UCSD-AML1 (cell line): ENCODE data around the gene COLQ.
A peak's percentile ranks its signal among the peaks of the same experiment; 100 is the strongest.
"Not testable (repeated sequence)": the region's sequence is repeated elsewhere in the genome, so short reads cannot be mapped to it uniquely, and the experiment has no call there.

Source experiments
- DNase-seq: peaks from one replicate; lab custom pipeline; 2025; ENCODE audit not compliant: unreplicated experiment; lab: John Stamatoyannopoulos, UW

Gene COLQ

DNA sequence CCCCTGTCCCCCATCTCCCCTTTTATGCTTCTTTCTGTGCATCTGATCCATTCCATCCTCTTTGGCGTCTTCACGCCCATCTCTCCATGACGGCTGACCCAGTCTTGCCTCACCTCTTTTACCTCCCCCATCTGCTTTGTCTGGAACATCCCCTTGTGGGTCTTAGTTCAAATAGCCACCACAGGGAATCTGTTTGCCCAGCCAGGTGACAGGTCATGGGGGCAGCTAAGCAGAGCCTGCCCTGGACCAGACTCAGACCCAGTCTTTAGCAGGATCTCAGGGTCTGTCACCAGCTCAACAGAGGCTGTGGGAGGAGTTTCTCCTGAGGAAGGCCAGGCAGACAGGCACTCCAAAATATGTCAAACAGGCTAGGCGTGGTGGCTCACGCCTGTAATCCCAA, 28.1 kb downstream of the COLQ start:
- DNase-seq = no peak

DNA sequence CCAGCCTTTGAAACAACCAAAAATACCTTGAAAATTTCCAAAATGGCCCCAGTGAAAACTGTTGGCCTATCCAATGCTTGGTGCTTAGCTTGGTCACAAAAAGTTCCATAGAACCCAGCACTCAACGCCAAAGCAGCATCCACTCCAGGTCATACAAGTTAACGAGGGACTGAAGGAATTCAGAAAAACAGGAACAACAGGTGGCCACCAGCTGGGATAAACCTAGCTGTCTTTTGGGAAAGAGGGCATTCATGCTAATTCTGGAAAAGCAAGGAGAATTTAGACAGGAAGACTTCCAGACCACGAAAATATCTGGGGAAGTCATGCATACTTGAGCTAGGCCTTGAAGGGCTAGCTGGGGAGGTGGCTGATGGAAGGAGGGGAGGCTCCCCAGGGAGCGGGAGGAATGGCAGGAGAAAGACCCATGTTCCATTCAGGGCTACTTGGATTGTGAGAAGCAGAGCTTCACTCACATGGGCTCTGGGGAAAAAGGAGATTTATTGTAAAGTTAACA, 28.6 kb downstream of the COLQ start:
- no peak for DNase-seq

DNA sequence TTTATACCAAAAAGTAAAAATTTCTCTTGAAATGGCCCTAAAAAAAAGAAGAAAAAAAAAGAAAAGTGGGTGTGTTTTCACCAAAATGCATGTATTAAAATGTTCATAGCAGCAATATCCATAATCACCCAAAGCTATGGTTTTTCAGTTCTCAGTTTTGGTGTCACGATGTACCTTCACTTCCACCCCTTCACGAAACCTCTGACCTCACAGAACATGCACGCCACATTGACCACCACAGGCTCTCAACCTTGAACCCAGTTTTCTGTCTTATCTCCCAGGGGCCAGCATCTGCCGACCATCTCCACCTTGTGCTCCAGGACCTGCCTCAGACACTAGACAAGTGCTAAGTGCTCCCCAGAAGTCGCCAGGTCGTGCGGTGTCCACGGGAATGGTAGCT, 30.4 kb downstream of the COLQ start:
- no peak for DNase-seq

DNA sequence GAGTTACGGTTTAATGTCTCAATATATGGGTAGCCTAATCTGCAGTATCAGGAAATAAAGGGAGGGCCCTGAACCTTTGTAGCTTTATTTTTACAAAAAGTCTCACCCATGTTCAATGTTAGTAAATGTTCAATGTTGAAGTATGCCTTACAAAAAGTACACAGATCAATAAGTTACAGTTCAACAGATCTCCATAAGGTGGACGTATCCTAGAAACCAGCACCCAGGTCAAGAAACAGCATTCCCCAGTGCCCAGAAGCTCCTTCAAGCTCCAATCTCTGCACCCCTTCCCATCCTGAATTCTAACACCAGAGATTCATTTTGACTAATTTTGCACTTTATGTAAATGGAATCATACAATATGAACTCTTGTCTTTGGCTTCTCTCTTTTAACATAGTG, 31.3 kb downstream of the COLQ start:
- DNase-seq = no peak

DNA sequence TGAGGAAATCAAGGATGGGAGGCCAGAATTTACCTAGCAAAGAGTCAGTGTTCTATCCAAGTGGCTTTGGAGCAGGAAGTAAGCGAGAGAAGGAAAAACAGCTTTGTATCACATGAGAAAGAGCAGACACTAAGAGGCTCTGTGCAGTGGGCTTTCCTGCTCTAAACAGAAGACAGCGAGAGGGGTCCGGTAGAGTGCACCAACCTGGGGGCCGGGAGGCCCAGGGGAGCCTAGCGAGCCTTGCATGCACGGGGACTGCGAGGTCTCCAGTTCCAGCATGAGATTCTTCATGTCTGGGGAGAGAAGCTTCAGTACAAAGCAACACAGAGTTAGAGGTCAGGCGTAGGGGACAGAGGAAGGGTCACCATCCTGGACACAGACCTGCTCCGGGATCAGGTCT, 33.5 kb downstream of the COLQ start:
- no peak for DNase-seq

DNA sequence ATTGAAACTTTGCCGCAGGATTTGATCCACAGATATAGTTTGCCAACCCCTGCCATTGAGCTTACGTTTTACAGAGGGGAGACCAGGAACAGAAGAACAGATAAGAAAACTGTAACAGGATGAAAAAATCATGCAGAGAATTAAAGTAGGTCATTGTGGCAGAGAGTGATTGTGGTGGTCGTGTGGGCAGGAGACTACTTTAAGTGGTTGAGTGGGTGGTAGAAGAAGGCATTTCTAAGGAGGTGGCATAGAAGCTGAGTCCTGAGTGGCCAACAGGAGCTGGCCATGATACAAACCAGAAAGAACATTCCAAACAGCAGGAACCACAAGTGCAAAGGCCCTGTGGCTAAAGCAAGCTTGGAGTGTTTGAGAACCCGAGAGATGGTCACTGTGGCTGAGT, 34.5 kb downstream of the COLQ start:
- DNase-seq = no peak

DNA sequence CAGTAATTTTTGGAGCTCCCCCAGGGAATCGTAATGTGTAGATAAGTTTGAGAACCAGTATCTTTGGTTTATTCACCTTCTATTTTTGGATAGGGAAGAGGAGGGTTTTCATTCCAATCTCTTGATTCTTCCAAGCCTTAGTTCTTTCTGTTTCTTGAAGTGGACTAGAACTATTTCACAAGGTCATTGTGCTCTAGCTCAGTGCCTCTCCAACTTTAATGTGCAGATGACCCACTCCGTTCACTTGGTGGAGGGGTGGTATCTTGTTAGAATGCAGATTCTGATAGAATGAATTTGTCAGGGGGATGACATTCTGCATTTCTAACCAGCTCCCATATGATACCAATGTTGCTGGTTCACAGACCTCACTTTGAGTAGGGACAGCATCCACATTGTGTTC, 35.5 kb downstream of the COLQ start:
- DNase-seq = no peak

DNA sequence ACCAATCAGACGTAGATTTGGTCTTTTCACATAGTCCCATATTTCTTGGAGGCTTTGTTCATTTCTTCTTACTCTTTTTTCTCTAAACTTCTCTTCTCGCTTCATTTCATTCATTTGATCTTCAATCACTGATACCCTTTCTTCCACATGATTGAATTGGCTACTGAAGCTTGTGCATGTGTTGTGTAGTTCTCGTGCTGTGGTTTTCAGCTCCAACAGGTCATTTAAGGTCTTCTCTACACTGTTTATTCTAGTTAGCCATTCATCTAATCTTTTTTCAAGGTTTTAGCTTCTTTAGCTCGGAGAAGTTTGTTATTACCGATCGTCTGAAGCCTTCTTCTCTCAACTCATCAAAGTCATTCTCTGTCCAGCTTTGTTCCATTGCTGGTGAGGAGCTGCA, 37.0 kb downstream of the COLQ start:
- not testable (repeated sequence) for DNase-seq

DNA sequence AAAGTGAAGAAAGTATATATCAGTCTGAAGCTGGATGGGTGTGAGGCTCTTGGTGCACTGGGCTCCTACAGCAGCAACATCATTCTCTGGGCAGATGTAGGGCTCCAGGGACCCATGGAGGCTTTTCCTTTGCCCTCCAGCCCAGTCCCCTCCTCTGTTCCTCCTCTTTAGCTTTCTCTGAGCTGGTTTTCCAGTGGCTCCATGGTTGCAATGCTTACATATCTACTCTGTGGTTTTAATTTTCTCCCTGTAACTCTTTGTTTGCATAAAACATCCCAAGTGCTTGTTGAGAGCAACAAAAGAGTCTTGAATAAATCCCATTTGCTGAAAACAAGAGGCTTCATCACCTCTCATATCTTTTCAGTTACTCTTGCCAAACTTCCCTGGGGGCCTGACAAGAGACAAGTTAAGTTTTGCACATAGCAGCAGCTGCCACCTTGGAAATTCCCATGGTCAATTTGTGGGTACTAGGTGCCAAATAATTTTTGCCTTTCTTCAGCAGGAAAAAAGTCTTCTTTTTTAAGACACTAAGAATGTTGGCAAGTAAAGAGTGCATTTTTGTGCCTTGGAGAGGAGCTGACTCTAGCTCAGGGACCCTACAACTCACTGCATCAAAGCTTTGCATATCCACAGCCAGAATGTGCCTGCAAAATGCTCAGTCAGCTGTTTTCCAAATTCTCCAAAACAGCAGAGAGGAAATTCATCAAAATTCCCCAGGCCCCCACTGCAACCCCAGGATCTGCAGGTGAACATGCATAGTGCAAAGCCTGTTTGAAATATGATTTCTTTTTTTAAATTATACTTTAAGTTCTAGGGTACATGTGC, 41.9 kb downstream of the COLQ start:
- no peak for DNase-seq

DNA sequence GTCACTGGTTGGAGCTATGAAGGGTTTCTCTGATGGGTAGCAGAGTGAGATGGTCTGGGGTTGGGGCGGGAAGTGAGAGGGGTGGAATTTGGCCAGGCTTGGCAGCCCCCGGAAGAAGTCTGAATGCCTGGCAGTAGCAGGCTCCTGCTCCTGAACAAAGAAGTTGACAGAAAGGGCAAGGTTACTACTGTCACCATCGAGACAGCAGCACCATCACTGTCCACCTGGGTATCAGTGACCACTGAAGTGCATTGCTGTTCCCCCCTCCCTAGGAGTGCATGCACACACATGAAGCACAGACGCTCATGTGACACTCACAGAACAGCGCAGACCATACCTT, 42.9 kb downstream of the COLQ start:
- no peak for DNase-seq

DNA sequence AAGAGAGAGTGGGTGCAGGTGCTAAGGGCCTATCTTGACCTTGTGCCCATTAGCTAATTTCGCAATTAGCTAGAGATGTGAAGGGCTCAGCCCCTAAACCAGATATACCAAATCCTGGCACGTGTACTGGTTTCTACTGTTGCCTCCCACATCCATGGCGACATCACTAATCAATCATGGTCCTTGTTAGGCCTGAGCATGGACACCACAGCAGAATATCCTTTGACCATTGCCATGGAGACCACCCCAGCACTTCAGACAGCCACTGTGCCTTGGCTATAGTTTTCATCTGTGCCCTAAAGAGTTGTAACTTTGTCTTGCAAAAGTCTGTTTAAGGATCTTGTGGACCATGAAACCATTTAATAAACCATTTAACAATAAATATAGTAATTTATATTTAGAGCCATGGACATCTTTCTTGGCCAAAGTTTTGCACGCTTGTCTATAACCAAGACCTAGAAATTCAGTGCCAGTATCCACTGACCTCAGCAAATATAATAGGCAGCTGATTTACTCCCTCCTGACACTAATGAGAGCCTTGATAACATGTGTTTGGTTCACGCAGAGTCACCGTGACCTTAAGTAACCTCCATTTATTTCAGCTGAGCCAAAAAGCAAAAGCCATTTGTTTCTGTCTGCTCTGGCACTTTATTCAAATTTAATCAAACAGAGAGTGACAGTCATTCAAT, 43.4 kb downstream of the COLQ start:
- no peak for DNase-seq

DNA sequence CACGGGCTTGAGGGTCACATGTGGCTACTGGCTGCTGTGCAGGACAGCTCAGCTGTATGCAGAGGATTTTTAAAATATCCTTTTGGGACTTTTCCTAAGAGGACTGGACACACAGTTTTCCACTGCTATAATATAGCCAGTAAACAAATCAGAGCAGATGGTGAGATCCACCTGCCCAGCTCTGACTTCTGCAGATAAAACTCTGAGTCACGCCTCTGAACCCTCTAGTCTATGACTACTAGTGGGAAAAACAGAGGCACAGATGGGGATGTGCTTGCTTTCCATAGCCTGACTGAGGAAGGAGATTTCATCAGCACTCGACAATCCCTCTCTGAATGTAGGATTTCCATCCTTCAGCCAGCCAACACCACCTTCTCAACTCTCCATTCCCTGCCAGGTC, 45.1 kb downstream of the COLQ start:
- DNase-seq = no peak

DNA sequence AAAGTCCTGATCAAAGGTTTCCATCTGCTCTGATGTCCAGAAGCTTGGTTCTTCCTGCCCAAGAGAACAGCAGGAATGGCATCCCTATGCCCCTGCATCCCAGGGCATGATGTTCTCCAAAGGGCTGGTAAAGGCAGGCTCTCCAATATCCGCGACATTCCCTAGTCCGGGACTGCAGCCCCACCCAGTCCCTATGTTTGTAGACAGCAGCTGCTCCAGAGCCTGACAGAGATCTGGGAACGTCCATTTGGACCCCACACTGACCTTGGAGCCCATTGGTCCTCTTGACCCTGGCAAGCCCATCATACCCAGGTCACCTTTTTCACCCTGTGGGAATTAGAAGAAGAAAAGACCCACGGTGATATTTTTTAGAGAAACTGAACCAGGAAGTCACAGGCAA, 46.3 kb downstream of the COLQ start:
- no peak for DNase-seq

DNA sequence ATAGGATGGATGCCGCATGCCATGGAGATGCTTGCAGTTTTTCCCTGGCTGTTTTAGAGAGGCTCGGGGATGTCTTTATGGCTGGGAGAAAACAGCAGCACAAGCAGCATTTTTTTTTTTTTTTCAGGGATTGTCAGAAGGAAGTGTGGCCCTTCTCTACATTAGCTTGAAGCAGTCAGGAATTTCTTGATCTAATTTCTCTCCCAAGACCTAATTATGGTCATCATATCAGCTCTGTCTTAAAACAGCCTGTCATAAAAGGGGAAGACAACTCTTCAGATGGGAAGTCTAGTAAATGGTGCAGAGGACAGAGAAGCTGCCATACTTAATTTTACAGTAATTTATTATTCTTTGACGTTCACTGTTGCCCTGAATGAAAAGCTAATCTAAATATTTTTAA, 49.6 kb downstream of the COLQ start:
- DNase-seq = no peak

DNA sequence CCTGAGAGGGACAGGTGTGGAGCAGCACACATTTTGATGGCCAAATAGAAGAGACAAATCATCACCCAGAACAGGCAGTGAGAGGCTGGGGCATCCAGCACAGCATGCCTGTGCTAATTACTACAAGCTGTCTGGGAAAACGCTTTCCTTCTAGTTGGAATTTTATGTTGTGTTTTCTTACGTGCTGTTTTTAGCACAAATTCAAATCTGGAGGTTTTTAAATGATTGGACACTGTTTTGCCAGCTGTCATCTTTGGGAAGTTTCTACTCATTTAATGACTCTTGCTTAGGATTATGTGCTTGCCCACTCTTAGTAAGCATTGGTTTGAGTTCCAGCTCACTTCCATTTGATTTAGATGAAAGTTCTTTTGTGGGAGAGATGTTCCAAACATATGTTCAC, 50.7 kb downstream of the COLQ start:
- DNase-seq = no peak

DNA sequence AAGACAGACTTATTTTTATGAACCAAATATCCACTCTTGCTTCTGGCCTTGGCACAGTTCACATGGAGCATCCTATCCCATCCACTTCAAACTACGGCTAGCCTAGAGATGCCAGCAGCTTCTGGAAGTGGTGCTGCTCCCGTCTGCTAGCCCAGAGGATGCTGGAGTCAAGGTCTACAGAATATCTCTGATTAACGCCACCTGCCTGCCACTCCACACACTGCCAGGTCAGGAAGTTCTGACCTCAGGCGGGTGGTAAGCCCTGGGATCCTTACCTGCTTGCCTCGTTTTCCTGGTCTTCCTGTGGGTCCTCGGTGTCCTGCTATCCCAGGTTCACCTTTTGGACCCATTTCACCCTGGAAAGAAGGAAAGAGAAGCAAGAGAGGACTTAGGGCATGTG, 51.2 kb downstream of the COLQ start:
- no peak for DNase-seq

DNA sequence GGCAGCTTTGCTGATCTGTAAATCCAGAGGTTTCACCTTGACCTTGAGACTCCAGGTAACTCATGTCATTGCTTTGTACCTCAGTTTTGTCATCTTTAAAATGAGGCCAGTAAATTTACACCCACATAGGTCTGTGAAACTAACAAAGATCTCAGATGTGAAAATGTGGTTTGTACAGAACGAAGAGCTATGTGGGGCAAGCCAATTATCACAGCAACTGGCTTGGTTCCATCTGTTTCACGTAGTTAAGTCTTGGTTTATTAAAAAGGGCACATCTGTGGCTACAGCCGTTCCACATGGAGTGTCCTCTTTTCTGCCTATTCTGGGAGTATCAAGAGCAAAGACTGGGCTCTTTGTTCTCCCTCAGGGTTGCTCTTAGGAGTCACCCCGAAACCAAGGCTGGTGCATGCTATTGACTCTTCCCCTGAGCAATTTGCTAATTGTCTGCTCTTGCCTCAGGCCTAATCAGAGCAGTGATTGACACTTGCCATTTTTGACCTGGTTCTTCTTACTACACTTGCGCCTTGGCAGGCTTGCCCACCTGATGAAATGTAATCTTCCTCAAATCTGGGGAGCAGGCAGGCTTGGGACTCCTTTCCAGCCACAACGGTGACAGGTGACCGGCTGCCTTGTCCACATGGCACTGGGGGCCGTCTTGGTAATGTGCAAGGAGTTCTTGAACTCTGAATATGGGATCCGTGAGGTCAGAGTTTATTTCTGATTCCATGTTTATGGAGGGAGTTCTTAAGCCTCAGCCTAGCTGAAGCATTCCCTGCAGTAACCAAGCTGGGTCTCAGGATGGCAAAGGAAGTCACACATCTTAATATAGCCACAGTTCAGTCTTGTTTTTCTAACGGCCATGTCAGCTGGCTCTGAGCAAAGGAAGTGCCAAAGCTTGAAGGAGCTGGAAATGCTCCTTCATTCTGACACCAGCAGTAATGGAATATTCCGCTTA, 54.0 kb downstream of the COLQ start:
- peak; percentile 34 for DNase-seq

DNA sequence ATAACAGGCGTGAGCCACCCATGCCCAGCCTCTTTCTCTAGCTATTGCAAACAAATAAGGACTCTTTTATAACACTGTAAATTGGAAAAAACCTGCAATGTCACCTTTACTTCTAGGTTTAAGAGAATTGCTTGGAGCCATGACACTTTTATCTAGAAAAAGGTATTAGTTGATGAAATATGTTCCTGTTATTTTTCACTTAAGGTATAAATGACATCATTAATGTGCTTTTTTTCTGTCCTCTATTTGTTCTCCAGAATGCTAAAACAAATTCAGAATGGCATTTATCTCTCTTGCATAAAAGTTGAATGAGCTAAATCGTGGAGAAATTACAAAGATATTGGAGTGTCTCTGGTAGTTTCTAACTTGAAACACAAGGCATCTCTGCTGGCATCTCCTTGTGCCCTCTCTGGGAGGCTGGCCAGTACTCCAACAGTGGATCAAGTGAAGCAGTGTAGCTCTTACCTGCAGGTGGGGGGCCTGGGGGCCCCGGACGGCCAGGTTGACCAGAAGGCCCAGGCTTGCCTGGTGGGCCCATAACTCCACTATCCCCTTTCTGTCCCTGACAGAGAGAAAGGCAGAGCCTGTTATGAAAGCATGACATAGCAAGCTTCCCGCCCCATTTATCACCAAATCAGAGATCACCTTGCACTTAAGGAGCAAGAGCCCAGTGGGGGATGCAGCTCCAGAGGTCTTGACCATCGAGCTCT, 55.5 kb downstream of the COLQ start:
- no peak for DNase-seq

DNA sequence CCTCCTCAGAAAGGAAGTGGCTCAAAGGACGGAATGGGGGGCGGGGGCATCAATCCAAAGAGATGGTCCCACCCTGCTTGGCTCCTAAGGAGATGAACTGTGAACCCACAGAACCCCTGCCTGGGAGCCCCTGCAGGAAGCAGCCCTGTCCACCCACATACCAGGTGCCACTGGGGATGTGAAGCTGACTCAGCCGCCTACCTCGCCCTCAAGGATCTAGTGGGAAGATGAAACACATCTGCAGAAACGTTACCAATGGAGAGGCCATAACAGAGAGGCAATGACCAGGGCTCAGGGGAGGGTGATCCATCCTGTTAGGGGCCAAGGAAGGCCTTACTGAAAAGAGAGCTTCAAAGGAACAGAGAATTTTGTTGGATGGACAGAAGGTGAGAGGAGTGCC, 59.1 kb downstream of the COLQ start:
- DNase-seq = peak; percentile 36

DNA sequence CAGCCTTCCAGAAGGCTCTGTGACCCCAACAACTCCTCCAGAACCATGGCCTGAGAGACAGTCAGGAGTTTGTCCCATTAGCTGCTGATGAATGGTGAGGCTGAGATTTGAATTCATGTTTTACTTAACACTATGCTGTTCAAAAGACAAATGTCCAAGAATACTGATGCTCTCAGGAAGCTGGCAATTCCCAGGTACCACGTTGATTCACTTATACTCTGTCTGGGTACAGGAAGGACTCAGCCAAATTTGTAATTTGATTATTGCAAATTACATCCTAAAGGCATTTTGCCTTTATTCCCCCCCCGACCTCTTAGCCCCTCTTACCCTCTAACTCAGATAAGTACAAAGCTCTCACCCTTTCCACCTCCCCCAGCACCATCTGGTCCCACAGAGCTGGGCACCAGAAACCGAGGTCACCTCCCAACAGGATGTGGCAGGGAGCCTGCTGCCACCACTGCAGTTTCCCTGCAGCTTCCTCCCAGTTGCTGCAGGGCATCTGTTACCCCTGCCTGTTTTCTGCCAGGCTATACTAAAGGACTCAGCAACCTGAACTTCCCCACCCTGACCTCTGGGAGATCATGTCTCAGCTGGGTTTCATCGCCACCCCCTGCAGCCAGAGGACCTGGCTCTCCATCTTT, 60.5 kb downstream of the COLQ start:
- peak; percentile 80 for DNase-seq
